ENCODE data around the gene FBXO24.

The FBXO24 gene

DNA sequence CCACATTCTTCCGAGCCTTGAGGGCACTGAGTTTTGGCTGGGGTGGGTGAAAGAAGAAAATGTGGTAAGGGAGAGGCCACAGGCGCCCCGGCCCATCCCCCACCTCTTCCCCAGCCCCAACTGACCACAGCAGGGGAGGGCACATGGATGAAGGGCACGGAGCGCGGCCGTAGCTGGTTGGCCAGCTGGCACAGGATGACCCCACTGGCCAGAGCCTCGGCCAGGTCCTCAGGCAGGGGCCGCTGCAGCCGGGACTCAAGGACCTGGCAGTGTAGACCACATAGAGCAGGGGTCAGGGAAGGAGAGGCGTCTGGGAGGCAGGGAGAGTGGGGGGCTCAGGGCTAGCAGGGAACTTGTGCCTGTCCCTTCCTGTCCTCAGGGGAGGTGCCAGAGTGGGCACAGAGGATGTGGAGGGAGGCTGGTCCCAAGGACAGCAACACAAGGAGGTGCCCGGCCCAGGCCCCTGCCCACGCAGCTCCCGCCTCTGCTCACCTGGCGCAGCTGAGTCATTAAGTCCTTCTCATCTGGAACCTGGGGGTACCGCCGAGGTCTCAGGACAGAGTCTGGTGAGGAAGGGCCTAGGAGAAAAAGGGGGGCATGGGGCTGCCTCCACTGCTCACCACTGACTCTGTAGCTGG is 10.3 kb upstream of the FBXO24 start:
- no peak for TF ChIP-seq ZBTB7A (tag by site-specific recombination; IDR thresholded peaks at IDR 0.05; ENCODE audit: low read depth)
- TF ChIP-seq ZNF785 (tag by site-specific recombination; IDR thresholded peaks at IDR 0.05) = no peak
- TF ChIP-seq, protein P1, sequence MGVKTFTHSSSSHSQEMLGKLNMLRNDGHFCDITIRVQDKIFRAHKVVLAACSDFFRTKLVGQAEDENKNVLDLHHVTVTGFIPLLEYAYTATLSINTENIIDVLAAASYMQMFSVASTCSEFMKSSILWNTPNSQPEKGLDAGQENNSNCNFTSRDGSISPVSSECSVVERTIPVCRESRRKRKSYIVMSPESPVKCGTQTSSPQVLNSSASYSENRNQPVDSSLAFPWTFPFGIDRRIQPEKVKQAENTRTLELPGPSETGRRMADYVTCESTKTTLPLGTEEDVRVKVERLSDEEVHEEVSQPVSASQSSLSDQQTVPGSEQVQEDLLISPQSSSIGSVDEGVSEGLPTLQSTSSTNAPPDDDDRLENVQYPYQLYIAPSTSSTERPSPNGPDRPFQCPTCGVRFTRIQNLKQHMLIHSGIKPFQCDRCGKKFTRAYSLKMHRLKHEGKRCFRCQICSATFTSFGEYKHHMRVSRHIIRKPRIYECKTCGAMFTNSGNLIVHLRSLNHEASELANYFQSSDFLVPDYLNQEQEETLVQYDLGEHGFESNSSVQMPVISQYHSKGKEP (tag by site-specific recombination; IDR thresholded peaks at IDR 0.05) = no peak
- no peak for TF ChIP-seq ZNF274 (IDR thresholded peaks at IDR 0.05; ENCODE audit: low read length)
- no peak for TF ChIP-seq ZNF274 (tag by site-specific recombination; IDR thresholded peaks at IDR 0.05; ENCODE audit: borderline replicate concordance)
- TF ChIP-seq GFI1B (tag by site-specific recombination; IDR thresholded peaks at IDR 0.05) = no peak
- TF ChIP-seq, protein P2, sequence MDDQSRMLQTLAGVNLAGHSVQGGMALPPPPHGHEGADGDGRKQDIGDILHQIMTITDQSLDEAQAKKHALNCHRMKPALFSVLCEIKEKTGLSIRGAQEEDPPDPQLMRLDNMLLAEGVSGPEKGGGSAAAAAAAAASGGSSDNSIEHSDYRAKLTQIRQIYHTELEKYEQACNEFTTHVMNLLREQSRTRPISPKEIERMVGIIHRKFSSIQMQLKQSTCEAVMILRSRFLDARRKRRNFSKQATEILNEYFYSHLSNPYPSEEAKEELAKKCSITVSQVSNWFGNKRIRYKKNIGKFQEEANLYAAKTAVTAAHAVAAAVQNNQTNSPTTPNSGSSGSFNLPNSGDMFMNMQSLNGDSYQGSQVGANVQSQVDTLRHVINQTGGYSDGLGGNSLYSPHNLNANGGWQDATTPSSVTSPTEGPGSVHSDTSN (CRISPR knock-in tag; IDR thresholded peaks at IDR 0.05) = no peak
- TF ChIP-seq ZNF747 (tag by site-specific recombination; IDR thresholded peaks at IDR 0.05) = no peak
- TF ChIP-seq ZNF112 (tag by site-specific recombination; IDR thresholded peaks at IDR 0.05) = no peak
- no peak for TF ChIP-seq ZNF624 (tag by site-specific recombination; IDR thresholded peaks at IDR 0.05)
- TF ChIP-seq, protein P3, sequence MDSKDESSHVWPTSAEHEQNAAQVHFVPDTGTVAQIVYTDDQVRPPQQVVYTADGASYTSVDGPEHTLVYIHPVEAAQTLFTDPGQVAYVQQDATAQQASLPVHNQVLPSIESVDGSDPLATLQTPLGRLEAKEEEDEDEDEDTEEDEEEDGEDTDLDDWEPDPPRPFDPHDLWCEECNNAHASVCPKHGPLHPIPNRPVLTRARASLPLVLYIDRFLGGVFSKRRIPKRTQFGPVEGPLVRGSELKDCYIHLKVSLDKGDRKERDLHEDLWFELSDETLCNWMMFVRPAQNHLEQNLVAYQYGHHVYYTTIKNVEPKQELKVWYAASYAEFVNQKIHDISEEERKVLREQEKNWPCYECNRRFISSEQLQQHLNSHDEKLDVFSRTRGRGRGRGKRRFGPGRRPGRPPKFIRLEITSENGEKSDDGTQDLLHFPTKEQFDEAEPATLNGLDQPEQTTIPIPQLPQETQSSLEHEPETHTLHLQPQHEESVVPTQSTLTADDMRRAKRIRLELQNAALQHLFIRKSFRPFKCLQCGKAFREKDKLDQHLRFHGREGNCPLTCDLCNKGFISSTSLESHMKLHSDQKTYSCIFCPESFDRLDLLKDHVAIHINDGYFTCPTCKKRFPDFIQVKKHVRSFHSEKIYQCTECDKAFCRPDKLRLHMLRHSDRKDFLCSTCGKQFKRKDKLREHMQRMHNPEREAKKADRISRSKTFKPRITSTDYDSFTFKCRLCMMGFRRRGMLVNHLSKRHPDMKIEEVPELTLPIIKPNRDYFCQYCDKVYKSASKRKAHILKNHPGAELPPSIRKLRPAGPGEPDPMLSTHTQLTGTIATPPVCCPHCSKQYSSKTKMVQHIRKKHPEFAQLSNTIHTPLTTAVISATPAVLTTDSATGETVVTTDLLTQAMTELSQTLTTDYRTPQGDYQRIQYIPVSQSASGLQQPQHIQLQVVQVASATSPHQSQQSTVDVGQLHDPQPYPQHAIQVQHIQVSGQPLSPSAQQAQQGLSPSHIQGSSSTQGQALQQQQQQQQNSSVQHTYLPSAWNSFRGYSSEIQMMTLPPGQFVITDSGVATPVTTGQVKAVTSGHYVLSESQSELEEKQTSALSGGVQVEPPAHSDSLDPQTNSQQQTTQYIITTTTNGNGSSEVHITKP (tag by site-specific recombination; IDR thresholded peaks at IDR 0.05) = no peak
- TF ChIP-seq, protein P4, sequence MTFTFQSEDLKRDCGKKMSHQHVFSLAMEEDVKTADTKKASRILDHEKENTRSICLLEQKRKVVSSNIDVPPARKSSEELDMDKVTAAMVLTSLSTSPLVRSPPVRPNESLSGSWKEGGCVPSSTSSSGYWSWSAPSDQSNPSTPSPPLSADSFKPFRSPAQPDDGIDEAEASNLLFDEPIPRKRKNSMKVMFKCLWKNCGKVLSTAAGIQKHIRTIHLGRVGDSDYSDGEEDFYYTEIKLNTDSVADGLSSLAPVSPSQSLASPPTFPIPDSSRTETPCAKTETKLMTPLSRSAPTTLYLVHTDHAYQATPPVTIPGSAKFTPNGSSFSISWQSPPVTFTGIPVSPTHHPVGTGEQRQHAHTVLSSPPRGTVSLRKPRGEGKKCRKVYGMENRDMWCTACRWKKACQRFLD (tag by site-specific recombination; IDR thresholded peaks at IDR 0.05) = no peak
- CTCF ChIA-PET = interaction anchor here (0.9 kb wide), 1 partner anchor 9 kb away, joined by 3 read pairs; no protein-coding TSS in a partner anchor
- POLR2A ChIA-PET = interaction anchor here (1.4 kb wide), 1 partner anchor 10 kb away, joined by 6 read pairs; the partner anchor contains the start of genes FBXO24 and LRCH4
- Histone ChIP-seq H3K36me3 (ENCODE audit: control insufficient read depth in 2 of 2, insufficient read depth in 1 of 2, low read length in 2 of 2) (peaks cover 6 to 41% of the 10 kb centered on the region in 2 experiments; a peak in 2 of 3 replicates), H3K4me3 (ENCODE audit: low read depth, low read length) (no peak overlapping the region), H3K27ac (ENCODE audit: extremely low read depth, low read depth, low read length) (no peak overlapping the region), H3K4me1 (ENCODE audit: control insufficient read depth, insufficient read depth, low read length) (no peaks in the 10 kb centered on the region; the same call in 1 of the 2 replicates), H3K9me3 (ENCODE audit: control insufficient read depth, insufficient read depth, low read depth, low read length) (no peaks in the 10 kb centered on the region)

DNA sequence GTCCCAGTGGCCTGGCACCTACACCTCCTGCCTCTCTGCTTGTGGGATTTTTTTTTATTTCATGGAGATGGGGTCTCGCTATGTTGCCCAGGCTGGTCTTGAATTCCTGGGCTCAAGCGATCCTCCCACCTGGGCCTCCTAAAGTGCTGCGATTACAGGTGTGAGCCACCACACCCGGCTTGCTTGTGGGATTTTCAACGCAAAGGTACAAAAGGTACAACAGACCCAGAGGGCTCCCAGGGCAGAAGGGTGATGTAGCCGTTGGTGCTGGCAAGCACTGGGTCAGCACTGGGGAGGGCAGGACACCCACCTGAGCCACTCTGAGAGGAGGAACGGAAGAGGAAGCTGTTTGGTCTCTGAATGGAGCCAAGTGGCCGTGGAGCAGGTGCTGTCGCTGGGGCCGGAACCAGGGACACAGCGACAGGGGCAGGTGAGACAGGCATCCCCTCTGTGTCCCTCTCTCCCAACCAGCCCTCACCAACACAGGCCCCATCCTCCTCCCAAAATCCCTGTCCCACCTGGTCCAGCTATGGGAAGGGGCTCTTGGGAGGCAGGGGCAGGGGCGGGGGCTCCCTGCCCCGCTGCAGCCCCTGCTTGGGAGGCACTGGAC is 9.6 kb upstream of the FBXO24 start:
- TF ChIP-seq ZNF121 (tag by site-specific recombination; IDR thresholded peaks at IDR 0.05) (peak; percentile 87), SALL2 (tag by site-specific recombination; IDR thresholded peaks at IDR 0.05; ENCODE audit: borderline replicate concordance) (no peak)
- ChIA-PET CTCF (interaction anchor here (0.9 kb wide), 1 partner anchor 9 kb away, joined by 3 read pairs; no protein-coding TSS in a partner anchor), POLR2A (interaction anchor here (0.6 to 1.4 kb wide), 2 partner anchors 10 to 156 kb away, joined by 5 to 6 read pairs; partner anchors contain the start of genes FBXO24 and LRCH4)
- no peak overlapping the region for H3K27ac ChIP-seq (ENCODE audit: extremely low read depth, low read depth, low read length)
- no peaks in the 10 kb centered on the region for H3K9me3 ChIP-seq (ENCODE audit: control insufficient read depth, insufficient read depth, low read depth, low read length)
- no peaks in the 10 kb centered on the region for H3K4me1 ChIP-seq (ENCODE audit: control insufficient read depth, insufficient read depth, low read length)
- H3K4me3 ChIP-seq (ENCODE audit: low read depth, low read length) = no peak overlapping the region
- H3K36me3 ChIP-seq (ENCODE audit: control insufficient read depth in 2 of 2, insufficient read depth in 1 of 2, low read length in 2 of 2) = peaks cover 6 to 48% of the 10 kb centered on the region in 2 experiments; a peak in 2 of 3 replicates
